Measurements from ENCODE around the gene OLFM1.

Gene OLFM1

DNA sequence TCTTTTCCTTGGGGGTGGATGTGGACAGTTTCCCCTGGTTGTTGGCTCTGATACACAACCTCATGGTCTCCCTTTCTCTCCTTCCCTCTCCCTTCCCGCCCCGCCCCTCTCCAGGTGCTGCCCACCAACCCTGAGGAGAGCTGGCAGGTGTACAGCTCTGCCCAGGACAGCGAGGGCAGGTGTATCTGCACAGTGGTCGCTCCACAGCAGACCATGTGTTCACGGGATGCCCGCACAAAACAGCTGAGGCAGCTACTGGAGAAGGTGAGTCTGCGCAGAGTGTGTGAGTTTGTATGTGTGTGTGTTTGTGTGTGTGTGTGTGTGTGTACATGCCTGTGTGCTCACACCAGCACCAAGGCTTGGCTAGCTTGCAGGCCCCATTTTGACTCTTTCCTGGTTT, 2.6 kb downstream of the OLFM1 start:
- no peak for DNase-seq (ENCODE audit: low spot score)

DNA sequence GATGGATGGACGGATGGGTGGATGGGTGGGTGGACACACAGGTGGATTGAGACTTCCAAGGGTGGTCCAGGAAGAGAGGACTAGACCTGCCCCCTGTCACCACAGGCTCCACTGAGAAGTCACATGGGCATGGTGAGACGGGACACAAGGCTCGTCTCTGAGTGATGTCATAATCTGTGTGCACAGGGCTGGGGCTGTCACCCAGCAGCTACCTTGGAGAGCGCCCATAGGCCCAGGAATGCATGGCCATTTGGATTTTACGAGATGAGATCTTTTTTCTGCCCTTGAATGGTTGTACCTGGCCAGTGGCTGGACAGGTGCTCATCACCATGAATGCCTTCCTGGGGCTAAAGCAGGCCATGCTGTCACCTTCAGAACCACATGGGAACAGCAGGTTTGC, 3.1 kb downstream of the OLFM1 start:
- no peak for DNase-seq (ENCODE audit: low spot score)

DNA sequence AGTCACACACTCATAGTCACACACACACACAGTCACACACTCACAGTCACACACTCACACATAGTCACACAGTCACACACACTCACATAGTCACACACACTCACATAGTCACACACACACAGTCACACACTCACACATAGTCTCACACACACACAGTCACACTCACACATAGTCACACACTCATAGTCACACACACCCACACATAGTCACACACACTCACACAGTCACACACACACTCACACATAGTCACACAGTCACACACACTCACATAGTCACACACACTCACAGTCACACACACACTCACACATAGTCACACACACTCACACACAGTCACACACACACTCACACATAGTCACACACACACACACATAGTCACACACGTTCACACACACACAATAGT, 4.1 kb downstream of the OLFM1 start:
- no peak for DNase-seq (ENCODE audit: low spot score)

DNA sequence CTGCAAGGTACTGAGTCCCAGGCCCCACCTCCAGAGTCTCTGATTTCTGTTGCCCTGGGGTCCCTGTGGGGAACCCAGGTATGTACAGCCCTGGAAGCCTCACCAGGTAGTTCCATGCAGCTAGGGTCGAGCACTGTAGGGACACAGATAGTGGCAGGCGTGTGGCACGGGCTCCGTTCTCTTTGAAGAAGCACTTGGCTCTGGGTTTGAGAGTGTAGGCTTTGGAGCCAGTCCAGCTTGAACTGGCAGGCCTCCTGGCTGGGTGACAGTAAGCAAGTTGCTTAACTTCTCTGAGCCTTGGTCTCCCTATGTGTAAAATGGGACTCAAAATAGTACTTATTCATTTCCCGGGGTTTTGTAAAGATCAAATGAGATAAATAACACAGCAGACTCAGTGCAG, 5.6 kb downstream of the OLFM1 start:
- no peak for DNase-seq (ENCODE audit: low spot score)

DNA sequence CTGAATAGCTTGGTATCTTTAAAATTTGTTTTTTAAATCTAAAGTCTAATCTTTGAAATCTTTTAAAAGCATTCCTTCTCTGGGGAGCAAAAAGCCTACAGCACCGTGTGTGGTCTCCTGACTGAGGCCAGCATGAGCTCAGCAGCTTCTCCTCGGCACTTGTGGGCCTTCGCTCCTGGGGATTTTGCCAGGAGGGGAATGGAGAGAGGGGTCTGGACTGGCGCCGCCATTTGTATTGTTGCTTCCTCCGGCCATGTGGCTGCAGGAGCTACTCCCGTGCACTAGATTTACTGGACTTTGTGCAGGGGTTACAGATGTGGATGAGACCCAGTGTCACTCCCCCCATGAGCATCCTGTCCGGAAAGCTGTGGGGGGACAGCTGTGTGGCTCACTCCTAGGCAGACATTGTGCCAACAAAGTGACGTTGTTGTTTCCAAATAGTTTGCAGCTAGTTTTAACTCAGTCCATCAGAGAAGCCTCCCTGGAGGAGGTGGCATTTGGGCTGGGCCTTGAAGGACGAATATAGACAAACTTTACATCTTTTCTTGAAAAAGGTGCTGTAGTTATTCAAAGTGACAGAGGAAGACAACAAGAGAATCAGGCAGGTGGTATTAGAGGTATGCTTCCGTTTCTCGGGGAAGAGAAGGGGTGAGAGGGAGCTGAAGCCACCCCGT, 6.6 kb downstream of the OLFM1 start:
- no peak for DNase-seq (ENCODE audit: low spot score)

DNA sequence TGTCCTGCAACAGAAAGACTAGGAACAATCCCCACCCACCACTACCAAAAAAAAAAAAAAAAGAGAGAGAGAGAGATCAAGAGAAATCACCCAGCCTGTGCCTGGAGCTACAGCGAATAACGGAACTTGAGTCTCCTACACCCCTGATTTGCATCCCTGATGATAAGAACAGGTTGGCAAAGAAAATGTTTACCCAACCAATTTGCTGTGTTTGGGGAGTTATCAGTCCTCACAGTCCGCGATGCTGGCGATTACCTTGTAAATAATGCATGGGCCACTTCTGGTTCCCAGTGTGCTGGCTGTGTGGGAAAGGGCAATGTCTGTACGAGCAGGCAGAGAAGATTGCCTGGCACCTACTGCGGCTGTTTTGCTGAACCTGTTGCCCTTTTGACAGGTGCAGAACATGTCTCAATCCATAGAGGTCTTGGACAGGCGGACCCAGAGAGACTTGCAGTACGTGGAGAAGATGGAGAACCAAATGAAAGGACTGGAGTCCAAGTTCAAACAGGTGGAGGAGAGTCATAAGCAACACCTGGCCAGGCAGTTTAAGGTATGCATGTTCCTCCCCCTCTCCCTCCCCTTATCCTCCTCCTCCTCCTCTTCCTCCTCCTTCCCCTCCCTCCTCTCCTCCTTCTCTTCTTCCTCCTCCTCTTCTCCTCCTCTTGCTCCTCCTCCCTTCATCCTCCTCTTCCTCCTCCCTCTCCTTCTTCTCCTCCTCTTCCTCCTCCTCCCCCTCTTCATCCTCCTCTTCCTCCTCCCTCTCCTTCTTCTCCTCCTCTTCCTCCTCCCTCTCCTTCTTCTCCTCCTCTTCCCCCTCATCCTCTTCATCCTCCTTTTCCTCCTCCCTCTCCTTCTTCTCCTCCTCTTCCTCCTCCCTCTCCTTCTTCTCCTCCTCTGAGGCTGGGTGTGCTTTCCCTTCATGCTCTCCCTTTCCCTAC, 8.3 kb downstream of the OLFM1 start:
- DNase-seq (ENCODE audit: low spot score), result no peak

DNA sequence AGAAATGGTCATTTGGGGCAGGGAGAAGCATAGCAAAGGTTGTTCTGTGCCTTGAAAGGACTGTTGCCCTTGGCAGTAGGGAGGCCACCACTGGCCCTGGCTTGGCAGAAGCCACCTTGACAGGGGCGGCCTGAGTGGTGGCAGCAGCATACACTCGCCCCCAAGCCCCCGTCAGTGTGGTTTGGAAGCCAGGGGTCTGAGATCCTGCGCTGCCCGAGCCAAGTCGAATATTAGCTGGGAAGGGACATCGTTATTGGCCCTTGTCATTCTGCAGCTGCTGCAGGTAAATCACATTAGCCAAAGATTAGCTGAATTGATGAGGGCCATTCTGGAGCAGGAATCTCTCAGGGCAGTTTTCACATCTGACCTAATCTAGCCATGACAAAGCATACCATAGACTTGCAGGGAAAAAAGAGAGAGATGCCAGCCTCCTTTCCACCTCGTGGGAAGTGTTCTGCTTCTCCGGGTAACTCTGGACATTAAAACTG, 9.0 kb downstream of the OLFM1 start:
- DNase-seq (ENCODE audit: low spot score), result no peak

DNA sequence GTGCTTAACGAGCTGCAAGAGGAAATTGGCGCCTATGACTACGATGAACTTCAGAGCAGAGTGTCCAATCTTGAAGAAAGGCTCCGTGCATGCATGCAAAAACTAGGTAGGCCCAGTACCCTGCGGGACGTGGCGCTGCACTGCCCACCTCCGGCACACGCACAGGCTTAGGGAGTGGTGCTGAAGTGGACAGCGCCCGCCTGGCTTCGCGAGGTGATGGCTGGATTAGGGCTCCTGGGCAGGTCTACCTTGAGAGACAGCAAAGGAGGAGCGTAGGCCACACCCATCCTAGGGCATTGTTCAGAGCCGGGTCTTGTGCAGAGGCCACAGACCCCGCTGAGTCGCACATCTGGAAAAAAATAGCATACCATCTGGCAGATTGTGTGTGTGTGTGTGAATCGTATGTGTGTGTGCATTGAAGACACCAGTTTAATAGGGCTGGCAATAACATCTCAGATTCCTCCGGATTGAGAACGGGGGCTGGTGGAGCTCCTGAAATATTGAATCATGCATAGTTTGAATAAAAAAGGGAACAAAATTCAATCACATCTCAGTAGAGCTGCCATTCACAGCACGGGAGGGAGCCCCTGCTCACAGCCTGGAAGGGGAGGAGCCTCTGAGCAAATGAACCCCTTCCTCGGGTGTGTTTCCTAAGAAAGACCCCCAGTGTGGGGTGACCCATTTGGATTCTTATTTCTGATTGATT, 11.1 kb downstream of the OLFM1 start:
- peak; percentile 75 for DNase-seq (ENCODE audit: low spot score)

DNA sequence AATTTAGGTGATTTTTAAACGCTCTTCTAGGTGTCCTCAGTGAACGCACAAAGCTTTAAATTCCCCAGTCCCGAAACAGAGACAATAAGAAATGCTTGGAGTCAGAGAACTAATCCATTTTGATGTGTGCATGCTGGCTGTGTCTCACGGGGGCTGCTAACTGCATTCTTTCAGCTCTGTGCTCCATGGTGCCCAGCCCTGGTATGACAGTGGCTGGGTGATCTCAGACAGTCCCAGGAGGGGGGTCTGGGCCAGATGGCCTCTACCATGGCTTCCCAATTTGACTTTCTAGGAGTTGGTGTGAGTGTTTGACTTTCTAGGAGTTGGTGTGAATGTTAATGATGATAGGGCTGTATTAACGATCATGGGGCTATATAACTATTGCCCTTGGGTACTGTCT, 12.1 kb downstream of the OLFM1 start:
- DNase-seq (ENCODE audit: low spot score), result no peak

DNA sequence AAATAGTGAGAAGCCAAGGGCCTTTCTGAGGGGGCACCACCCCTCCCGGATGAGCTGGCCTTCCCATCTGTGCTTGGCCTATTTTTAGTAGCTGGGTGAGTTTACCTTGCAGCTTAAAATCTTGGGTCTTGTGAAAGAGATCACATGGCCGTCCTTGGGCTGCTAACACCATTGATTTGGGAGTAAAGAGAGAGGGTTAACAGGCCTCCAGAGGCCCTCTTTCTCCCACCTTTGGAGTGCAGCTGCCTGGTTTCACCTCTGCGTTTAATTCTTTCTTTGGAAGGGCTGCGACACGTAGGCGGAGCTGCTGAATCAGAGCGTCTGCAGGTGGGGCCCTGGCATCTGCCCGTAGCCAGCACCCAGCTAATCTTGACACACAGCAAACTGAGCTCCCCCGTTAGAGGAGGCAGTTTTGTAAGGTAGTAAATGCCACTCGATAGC, 12.8 kb downstream of the OLFM1 start:
- DNase-seq (ENCODE audit: low spot score), result no peak

DNA sequence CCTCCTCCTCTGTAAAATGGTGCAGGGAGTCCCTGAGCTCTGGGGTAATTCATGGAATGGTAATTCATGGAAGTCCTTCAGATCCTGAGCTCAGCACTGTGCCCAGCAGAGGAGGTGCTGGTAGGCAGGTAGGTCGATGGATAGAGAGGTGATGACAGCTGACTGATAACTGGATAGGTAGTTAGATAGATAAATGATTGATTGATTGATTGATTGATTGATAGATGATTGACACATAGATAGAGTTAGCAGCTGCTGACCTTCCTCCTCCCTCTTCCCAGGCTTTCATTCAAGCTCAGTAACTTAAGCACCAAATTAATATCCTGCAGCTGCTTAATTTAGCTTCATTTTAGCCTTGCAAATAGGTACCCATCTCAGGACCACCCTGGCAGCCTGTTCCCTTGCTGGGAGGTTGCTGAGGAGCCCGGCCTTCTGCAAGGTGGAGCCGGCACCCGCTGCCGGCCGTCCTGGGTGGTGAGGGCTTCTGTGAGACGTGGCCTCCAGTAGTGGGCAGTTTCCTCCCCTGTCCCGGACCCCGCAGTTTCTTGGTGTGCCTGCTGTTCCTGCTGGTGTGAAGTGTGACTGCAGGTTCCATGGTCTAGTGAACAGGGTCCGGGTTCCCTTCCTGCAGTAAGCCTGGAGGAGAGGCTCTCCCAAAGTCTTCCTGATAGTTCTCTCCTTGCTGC, 13.4 kb downstream of the OLFM1 start:
- no peak for DNase-seq (ENCODE audit: low spot score)

DNA sequence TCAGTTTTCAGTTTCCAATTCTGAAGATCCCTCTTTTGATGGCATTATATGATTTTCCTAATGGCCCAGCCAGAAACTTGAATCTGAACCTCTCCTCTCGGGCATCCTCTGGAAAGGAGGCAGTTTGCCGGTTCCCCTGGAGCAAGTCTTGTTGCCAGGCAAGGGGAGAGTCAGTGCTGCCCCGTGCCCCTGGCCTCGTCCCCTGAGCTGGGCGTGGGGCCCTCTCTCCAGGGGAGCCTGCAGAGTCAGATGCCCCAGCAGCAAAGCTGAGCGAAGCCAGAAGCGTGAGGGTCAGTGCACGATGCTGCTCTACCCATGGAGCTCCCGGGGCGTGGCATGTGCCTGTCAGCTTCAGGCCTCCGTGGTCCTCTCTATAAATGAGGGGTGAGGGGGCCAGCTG, 14.0 kb downstream of the OLFM1 start:
- DNase-seq (ENCODE audit: low spot score), result no peak

DNA sequence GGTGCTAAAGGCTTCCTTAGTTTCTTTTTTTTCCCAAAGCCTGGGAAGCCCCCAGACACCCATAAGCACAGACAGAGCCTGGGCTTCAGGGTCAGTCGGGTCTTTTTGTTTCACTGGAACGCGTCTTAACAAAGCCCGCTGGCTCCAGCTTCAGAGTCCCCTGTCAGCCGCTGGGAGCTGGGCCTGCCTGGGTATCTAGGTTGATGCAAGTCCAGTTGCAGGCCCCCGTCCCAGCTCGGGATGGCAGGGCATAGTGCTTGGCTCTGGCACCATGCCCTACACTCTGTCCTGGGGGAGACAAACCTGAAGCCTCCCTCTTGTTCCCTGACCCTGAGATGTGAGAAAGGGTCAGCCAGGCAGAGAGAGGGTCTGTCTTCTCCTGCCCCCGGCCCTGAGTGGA, 14.5 kb downstream of the OLFM1 start:
- no peak for DNase-seq (ENCODE audit: low spot score)

DNA sequence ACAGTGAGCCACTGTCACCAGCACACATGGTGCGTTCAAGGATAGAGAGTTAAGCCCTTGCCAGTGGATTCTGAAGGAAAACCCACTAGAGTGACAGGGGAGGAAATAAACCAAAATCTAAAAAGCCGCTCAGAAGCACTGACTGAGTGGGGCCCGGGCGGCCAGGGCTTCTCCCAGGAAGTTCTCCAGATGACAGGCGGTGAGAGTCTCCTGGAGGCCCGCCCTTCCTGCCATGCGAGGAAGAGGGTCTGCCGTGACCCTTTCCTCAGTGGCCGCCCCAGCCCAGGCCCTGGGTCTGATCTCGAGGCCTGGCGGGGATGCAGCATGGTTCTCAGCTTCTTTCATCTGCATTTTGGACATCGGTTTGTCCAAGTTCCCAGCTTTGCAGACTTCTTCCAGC, 14.9 kb downstream of the OLFM1 start:
- DNase-seq (ENCODE audit: low spot score), result no peak

DNA sequence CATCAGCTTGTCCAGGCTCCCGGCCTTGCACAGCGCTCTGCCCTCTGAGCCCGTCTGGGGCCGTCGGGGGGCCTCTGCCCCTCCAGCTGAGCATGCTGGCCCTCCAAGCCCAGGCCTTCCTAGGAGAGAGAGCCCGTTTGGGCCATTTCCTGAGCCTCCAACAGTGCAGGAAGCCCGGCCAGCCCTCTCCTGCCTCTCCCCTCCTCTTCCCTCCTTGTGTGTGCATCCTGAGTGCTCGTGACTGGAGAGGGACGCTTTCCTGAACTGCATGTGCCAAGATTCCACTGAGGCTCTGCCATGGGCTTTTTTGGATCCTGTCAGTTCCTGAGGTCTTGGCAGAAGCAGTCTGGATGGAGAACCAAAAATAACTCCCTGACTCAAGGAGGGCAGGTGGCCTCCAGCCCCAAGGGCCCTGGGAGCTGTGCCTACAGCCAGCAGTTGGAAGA, 15.6 kb downstream of the OLFM1 start:
- DNase-seq (ENCODE audit: low spot score), result no peak

DNA sequence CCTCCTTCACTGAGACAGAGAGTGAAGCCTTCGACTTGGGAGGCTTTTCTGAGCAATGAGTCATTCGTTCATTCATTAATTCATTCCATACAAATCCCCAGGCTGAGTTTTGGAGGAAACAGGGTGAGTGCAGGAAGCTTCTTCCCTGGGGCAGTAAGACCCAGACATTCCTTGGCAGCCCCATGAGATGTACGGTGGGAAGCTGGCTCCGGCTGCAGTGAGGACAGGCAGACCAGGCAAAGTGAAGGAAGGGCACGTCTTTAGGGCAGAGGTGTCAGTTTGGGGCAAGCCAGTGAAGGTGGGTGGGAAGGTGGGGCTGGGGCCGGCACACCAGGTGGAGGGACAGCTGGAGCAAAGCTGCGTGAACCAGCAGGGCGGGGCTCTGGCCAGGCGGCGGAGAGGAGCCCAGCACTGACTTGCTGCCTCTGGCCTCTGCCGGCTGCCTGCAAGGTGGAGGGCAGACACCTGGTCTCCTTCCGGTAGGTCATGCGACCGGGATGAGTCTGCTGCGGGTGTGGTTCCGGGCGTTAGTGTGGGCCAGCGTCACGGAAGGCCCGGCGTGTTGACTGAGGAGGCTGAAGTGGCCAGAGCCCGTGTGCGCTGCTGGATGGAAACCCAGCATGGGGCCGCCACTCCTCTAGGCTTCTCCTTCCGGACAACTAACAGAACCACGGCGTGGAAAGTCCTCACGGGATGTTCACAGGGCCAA, 16.6 kb downstream of the OLFM1 start:
- no peak for DNase-seq (ENCODE audit: low spot score)

DNA sequence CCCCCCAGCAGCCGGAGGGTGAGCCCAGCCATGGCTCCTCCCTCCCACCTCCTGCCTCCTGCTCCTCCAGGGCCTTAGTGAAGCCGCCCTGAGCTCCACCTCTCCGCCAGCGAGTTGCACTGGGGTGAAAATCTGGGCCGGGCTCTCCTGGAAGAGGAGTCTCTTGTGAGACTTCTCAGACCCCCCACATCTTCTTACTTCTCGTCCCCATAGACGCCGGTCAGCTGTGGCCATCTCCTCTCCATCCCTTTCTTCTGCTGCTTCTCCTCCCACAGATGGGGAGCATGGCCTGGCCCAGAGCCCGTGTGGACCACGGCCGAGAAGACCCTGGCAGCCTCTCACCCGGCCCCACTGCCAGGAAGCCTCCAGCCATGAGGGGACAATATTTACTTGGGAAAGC, 17.3 kb downstream of the OLFM1 start:
- DNase-seq (ENCODE audit: low spot score), result no peak

DNA sequence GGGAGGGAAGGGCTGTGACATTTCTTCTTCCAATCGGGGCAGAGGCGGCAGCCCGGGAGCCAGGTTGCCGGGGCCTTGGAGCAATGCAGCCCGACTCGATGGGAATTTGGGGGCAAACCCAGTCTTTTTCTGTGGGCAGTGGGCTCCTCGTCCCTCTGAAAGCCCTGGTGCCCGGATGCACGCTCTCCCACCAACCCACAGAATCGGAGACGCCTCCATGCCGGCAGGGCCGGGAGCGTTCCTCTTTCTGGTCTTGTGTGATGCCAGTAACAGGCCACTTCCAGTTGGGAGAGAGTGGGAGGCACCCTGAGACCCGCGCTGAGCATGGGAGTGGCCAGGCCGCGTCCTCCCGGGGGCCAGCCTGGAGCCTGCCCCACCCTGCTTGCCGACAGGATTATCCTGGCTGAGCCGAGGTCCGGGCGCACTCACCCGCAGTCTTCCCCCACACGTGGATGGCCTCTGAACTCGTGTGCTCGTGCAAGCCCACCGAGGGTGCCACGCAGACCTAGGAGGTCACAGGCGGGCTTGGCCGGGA, 17.8 kb downstream of the OLFM1 start:
- no peak for DNase-seq (ENCODE audit: low spot score)

DNA sequence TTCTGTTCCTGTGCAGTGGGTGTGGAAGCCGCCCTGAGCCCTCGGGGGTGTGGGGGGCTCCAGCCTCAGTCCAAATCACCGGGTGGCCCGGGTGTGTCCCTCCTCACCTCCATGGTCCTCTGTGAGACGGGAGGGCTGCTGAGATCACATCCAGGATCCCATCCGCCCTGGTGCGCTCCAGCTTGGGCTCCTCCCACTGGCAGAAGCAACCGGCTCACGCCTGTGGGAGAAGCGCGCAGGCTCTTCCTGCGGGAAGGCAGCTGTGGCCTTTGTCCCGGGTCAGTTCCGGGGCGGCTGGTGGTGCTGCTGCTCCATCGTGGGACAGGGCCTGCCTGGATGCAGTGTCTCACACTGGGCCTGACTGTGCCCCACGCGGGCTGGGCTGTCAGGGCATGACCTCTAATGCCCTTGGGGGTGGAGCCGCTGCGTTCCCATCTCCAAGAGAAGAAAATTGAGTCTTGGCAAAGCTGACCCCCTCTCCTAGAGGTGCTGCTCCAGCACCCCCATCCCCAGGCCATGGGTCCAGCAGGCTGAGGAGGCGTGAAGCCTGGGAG, 18.5 kb downstream of the OLFM1 start:
- no peak for DNase-seq (ENCODE audit: low spot score)

DNA sequence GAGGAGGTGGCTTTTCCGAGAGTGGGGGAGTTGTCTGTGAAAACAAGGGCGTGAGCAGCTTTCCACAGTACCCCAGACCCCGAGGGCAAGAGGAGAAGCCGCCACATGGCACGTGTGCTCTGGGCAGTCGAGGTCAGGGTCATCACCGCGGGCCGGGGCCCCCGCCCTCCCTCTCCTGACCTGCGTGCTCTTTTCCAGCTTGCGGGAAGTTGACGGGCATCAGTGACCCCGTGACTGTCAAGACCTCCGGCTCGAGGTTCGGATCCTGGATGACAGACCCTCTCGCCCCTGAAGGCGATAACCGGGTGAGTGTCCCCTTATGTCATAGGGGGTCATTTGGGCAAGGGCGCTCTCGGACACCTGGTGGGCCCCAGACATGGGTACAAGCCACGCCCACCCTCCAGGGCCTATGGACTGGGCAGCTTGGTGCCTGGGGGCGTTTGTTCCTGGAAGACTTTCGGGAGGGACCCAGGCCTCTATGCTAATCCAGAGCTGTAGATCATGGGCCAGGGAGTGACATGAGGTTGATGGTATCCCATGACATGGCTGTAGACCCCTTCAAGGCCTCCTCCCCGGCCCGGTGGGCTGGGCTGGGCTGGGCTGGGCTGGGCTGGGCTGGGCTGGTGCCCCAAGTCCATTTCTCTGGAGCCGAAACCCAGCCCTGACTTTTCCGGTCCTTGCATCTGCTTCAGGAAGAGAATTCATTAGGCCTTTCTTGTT, 19.2 kb downstream of the OLFM1 start:
- no peak for DNase-seq (ENCODE audit: low spot score)

Data from HuH-7 (cell line).